HepG2 (cell line): ENCODE measurements around the gene AATF. TPM values are rescaled to one million over a fixed set of nuclear protein-coding genes. Genes with fewer than 3 reads are reported as not detected.
A peak's percentile ranks its signal among the peaks of the same experiment; 100 is the strongest.

Experiments
- CEBPB ChIP-seq: IDR thresholded peaks from 2 replicates; pipeline ENCODE4 v1.6.1; 2011; ENCODE audit warnings: low read depth, low read length, improper control_type of control experiment, borderline replicate concordance
- ELF3 ChIP-seq: IDR thresholded peaks from 2 replicates; pipeline ENCODE4 v1.6.1; 2016; ENCODE audit warnings: missing genetic modification reagents, missing compliant biosample characterization
- GZF1 ChIP-seq: sonication (generic); formaldehyde crosslinking; IDR thresholded peaks from 2 replicates; pipeline ENCODE4 v1.5.1; 2020; ENCODE audit warnings: mild to moderate bottlenecking, missing genetic modification reagents
- HDAC1 ChIP-seq: sonication (generic); formaldehyde crosslinking; IDR thresholded peaks from 2 replicates; pipeline ENCODE4 v1.5.1; 2020; ENCODE audit warnings: mild to moderate bottlenecking, missing genetic modification reagents
- HINFP ChIP-seq: sonication (generic); formaldehyde crosslinking; IDR thresholded peaks from 2 replicates; pipeline ENCODE4 v1.4.0; 2020; ENCODE audit warnings: low read depth, mild to moderate bottlenecking, missing genetic modification reagents
- HNF4A ChIP-seq: sonication (generic); formaldehyde crosslinking; IDR thresholded peaks from 2 replicates; pipeline ENCODE4 v1.4.0; 2020; ENCODE audit warnings: missing genetic modification reagents
- MLXIP ChIP-seq: sonication (generic); formaldehyde crosslinking; IDR thresholded peaks from 2 replicates; pipeline ENCODE4 v1.9.0; 2021; ENCODE audit warnings: missing genetic modification reagents, borderline replicate concordance
- RXRB ChIP-seq: IDR thresholded peaks from 2 replicates; pipeline ENCODE4 v1.6.1; 2016; ENCODE audit warnings: borderline replicate concordance, missing genetic modification reagents, missing compliant biosample characterization
- ZNF225 ChIP-seq: sonication (generic); formaldehyde crosslinking; IDR thresholded peaks from 2 replicates; pipeline ENCODE4 v1.4.0; 2020; ENCODE audit warnings: mild to moderate bottlenecking, missing genetic modification reagents
- ZNF281 ChIP-seq: sonication (generic); formaldehyde crosslinking; IDR thresholded peaks from 2 replicates; pipeline ENCODE4 v1.4.0; 2020; ENCODE audit warnings: missing genetic modification reagents, borderline replicate concordance
- ZSCAN29 ChIP-seq: sonication (generic); formaldehyde crosslinking; conservative IDR thresholded peaks from 2 replicates; pipeline ENCODE4 v1.4.0; 2020; ENCODE audit warnings: mild to moderate bottlenecking, missing genetic modification reagents
- polyA plus RNA-seq, 8 experiments: library from polyadenylated mRNA; depleted of rRNA in 3 of 8; stranded (reverse) in 7 of 8; unstranded in 1 of 8; fragments of >200 nt; fragmentation: Illumina TruSeq in 4 of 8; extraction: Trizol in 4 of 8; gene quantifications; 2 replicates each; pipeline versions ENCODE4 v1.2.1 to v1.2.3, GENCODE V29; 2011 to 2016; ENCODE audit warnings: low read depth in 4 of 8, missing spikeins in 1 of 8, mixed read lengths in 1 of 8; ENCODE audit not compliant: insufficient read depth in 1 of 8
- total RNA-seq, 5 experiments: library from RNA; depleted of rRNA; stranded (reverse); fragments of >200 nt; fragmentation: Illumina TruSeq; extraction: Trizol; gene quantifications; 2 replicates each; pipeline ENCODE4 v1.2.3, GENCODE V29; 2016; ENCODE audit warnings: low read depth in 1 of 5
- TF ChIP-seq, protein P1 (sequence below): sonication (generic); formaldehyde crosslinking; conservative IDR thresholded peaks from 2 replicates; pipeline ENCODE4 v1.4.0; 2020; ENCODE audit warnings: mild to moderate bottlenecking, missing genetic modification reagents, moderate library complexity
- TF ChIP-seq, protein P2 (sequence below): IDR thresholded peaks from 2 replicates; pipeline ENCODE4 v1.6.1; 2016; ENCODE audit warnings: low read depth, control low read depth
- TF ChIP-seq, protein P3 (sequence below): sonication (generic); formaldehyde crosslinking; IDR thresholded peaks from 2 replicates; pipeline ENCODE4 v1.4.0; 2020; ENCODE audit warnings: missing genetic modification reagents, borderline replicate concordance

Gene AATF
- total and polyA plus RNA-seq, 2 of the 13 experiments (the other 11 are each of a cell fraction or from before 2014, with no cell fraction given) = 9.1 to 53.3 TPM

DNA sequence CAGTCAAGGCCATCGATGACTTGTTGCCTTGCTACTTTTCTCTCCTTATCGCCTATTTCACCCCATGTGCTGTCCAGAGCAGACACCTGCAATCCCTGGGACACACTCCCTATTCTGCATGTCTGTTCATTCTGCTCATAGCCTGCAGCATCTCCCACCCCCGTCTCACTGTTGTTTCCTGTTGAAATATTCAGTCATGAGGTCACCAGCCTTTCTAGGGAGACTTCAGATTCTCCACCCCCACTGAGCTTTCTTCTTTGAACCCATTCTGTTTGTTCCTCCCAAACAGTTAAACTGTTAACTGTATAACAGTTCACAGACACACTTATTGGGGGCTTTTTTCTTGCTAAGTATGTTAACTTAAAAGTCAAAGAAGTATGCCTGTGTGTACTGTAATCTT, 94.4 kb downstream of the AATF start (continued):
- TF ChIP-seq, protein P1, sequence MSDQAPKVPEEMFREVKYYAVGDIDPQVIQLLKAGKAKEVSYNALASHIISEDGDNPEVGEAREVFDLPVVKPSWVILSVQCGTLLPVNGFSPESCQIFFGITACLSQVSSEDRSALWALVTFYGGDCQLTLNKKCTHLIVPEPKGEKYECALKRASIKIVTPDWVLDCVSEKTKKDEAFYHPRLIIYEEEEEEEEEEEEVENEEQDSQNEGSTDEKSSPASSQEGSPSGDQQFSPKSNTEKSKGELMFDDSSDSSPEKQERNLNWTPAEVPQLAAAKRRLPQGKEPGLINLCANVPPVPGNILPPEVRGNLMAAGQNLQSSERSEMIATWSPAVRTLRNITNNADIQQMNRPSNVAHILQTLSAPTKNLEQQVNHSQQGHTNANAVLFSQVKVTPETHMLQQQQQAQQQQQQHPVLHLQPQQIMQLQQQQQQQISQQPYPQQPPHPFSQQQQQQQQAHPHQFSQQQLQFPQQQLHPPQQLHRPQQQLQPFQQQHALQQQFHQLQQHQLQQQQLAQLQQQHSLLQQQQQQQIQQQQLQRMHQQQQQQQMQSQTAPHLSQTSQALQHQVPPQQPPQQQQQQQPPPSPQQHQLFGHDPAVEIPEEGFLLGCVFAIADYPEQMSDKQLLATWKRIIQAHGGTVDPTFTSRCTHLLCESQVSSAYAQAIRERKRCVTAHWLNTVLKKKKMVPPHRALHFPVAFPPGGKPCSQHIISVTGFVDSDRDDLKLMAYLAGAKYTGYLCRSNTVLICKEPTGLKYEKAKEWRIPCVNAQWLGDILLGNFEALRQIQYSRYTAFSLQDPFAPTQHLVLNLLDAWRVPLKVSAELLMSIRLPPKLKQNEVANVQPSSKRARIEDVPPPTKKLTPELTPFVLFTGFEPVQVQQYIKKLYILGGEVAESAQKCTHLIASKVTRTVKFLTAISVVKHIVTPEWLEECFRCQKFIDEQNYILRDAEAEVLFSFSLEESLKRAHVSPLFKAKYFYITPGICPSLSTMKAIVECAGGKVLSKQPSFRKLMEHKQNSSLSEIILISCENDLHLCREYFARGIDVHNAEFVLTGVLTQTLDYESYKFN (CRISPR knock-in tag) = peak; percentile 81
- no peak for TF ChIP-seq CEBPB
- TF ChIP-seq RXRB = peak; percentile 64; the same call in 1 of the 2 replicates
- peak; percentile 53; the same call in 1 of the 2 replicates for TF ChIP-seq ZNF281 (CRISPR knock-in tag)
- TF ChIP-seq GZF1 = no peak
- peak; percentile 50 for TF ChIP-seq HDAC1
- TF ChIP-seq, protein P2, sequence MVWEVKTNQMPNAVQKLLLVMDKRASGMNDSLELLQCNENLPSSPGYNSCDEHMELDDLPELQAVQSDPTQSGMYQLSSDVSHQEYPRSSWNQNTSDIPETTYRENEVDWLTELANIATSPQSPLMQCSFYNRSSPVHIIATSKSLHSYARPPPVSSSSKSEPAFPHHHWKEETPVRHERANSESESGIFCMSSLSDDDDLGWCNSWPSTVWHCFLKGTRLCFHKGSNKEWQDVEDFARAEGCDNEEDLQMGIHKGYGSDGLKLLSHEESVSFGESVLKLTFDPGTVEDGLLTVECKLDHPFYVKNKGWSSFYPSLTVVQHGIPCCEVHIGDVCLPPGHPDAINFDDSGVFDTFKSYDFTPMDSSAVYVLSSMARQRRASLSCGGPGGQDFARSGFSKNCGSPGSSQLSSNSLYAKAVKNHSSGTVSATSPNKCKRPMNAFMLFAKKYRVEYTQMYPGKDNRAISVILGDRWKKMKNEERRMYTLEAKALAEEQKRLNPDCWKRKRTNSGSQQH (CRISPR knock-in tag) = no peak
- TF ChIP-seq ZNF225 (CRISPR knock-in tag) = no peak
- no peak for TF ChIP-seq HINFP (CRISPR knock-in tag)
- no peak for TF ChIP-seq ZSCAN29 (CRISPR knock-in tag)
- peak; percentile 64; the same call in 1 of the 2 replicates for TF ChIP-seq ELF3 (CRISPR knock-in tag)
- peak; percentile 32; the same call in 1 of the 2 replicates for TF ChIP-seq HNF4A (CRISPR knock-in tag)
- TF ChIP-seq, protein P3, sequence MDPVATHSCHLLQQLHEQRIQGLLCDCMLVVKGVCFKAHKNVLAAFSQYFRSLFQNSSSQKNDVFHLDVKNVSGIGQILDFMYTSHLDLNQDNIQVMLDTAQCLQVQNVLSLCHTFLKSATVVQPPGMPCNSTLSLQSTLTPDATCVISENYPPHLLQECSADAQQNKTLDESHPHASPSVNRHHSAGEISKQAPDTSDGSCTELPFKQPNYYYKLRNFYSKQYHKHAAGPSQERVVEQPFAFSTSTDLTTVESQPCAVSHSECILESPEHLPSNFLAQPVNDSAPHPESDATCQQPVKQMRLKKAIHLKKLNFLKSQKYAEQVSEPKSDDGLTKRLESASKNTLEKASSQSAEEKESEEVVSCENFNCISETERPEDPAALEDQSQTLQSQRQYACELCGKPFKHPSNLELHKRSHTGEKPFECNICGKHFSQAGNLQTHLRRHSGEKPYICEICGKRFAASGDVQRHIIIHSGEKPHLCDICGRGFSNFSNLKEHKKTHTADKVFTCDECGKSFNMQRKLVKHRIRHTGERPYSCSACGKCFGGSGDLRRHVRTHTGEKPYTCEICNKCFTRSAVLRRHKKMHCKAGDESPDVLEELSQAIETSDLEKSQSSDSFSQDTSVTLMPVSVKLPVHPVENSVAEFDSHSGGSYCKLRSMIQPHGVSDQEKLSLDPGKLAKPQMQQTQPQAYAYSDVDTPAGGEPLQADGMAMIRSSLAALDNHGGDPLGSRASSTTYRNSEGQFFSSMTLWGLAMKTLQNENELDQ (CRISPR knock-in tag) = no peak
- TF ChIP-seq MLXIP (CRISPR knock-in tag) = no peak
